GM23338 (cell line): ENCODE data around the gene IGF2BP3. TPM values are rescaled to one million over a fixed set of nuclear protein-coding genes. Genes with fewer than 3 reads are reported as not detected.
A peak's percentile ranks its signal among the peaks of the same experiment; 100 is the strongest.

Source experiments
- ATAC-seq: fragments of 200-7000 bp; cut with Tn5 transposase; 3 replicates; pipeline ENCODE4 v1.9.1; 2020
- DNase-seq: peaks from one replicate; pipeline ENCODE4 v3.0.0-alpha.2; 2015; ENCODE audit warnings: low spot score
- H2AFZ ChIP-seq: fragments of 200-600 bp; sonication (generic); 2 replicates; pipeline ENCODE4 v1.8.0; 2016; ENCODE audit warnings: antibody characterized with exemption, mild to moderate bottlenecking, moderate library complexity
- H3F3A ChIP-seq: fragments of 200-600 bp; sonication (generic); replicated peaks from 2 replicates; pipeline ENCODE4 v1.8.0; 2017; ENCODE audit warnings: antibody characterized with exemption, mixed run types, low read depth
- H3K27ac ChIP-seq: fragments of 200-600 bp; sonication (generic); 2 replicates; pipeline ENCODE4 v1.6.1; 2016; ENCODE audit warnings: low read depth
- H3K27me3 ChIP-seq: fragments of 200-600 bp; sonication (generic); 2 replicates; pipeline ENCODE4 v1.8.0; 2016; ENCODE audit warnings: mild to moderate bottlenecking, mixed run types, moderate library complexity; ENCODE audit not compliant: insufficient read depth
- H3K36me3 ChIP-seq: fragments of 200-600 bp; sonication (generic); 2 replicates; pipeline ENCODE4 v1.8.0; 2016; ENCODE audit warnings: mild to moderate bottlenecking; ENCODE audit not compliant: insufficient read depth
- H3K4me1 ChIP-seq: fragments of 200-600 bp; sonication (generic); 2 replicates; pipeline ENCODE4 v1.8.0; 2016; ENCODE audit warnings: mild to moderate bottlenecking, moderate library complexity; ENCODE audit not compliant: insufficient read depth
- H3K4me2 ChIP-seq: fragments of 200-600 bp; sonication (generic); 2 replicates; pipeline ENCODE4 v1.7.1; 2017; ENCODE audit warnings: mixed run types
- H3K4me3 ChIP-seq: fragments of 200-600 bp; sonication (generic); 2 replicates; pipeline ENCODE4 v1.6.1; 2016; ENCODE audit warnings: mixed run types
- H3K79me2 ChIP-seq: fragments of 200-600 bp; sonication (generic); replicated peaks from 2 replicates; pipeline ENCODE4 v1.8.0; 2017; ENCODE audit warnings: mild to moderate bottlenecking; ENCODE audit not compliant: insufficient read depth
- H3K9me2 ChIP-seq: fragments of 200-600 bp; sonication (generic); 2 replicates; pipeline ENCODE4 v1.8.0; 2017; ENCODE audit not compliant: insufficient read depth
- H4K20me1 ChIP-seq: fragments of 200-600 bp; sonication (generic); replicated peaks from 2 replicates; pipeline ENCODE4 v1.8.0; 2017; ENCODE audit warnings: mild to moderate bottlenecking; ENCODE audit not compliant: insufficient read depth
- H3K27ac Mint-ChIP-seq: 2 replicates; pipeline ENCODE4 v1.8.0; 2020; ENCODE audit warnings: inconsistent platforms, mild to moderate bottlenecking, moderate library complexity, mixed read lengths
- H3K27me3 Mint-ChIP-seq: 3 replicates; pipeline ENCODE4 v1.8.0; 2022; ENCODE audit warnings: low read depth, mild to moderate bottlenecking, moderate library complexity, mixed read lengths, inconsistent platforms; ENCODE audit not compliant: insufficient read depth, poor library complexity
- H3K36me3 Mint-ChIP-seq: 3 replicates; pipeline ENCODE4 v1.8.0; 2021; ENCODE audit warnings: low read depth, mild to moderate bottlenecking, inconsistent platforms, moderate library complexity, mixed read lengths
- H3K4me1 Mint-ChIP-seq: 3 replicates; pipeline ENCODE4 v1.8.0; 2020; ENCODE audit warnings: mild to moderate bottlenecking, inconsistent platforms, mixed read lengths
- H3K4me3 Mint-ChIP-seq: 3 replicates; pipeline ENCODE4 v1.8.0; 2021; ENCODE audit warnings: moderate library complexity, mild to moderate bottlenecking, inconsistent platforms, mixed read lengths
- H3K9me3 Mint-ChIP-seq: 3 replicates; pipeline ENCODE4 v1.8.0; 2020; ENCODE audit warnings: moderate library complexity, mild to moderate bottlenecking, inconsistent platforms, mixed read lengths
- CTCF ChIP-seq, 2 experiments: fragments of 200-600 bp in 1 of 2; sonication (generic) in 1 of 2; conservative IDR thresholded peaks; 2 replicates each; pipeline versions ENCODE4 v1.5.1 to v1.6.1; 2016 to 2017; ENCODE audit warnings: antibody characterized with exemption in 2 of 2, low read depth in 2 of 2, mild to moderate bottlenecking in 2 of 2, moderate library complexity in 1 of 2
- EZH2 ChIP-seq: fragments of 200-600 bp; sonication (generic); IDR thresholded peaks from one replicate; pipeline ENCODE4 v1.8.0; 2017; ENCODE audit warnings: antibody characterized with exemption, mild to moderate bottlenecking, low read depth; ENCODE audit not compliant: unreplicated experiment
- EZH2phosphoT487 ChIP-seq: fragments of 200-600 bp; sonication (generic); IDR thresholded peaks from one replicate; pipeline ENCODE4 v1.8.1; 2018; ENCODE audit warnings: antibody characterized with exemption; ENCODE audit not compliant: unreplicated experiment
- POLR2AphosphoS5 ChIP-seq: IDR thresholded peaks from 2 replicates; pipeline ENCODE4 v1.6.1; 2016; ENCODE audit warnings: antibody characterized with exemption, low read depth
- STAT1 ChIP-seq: IDR thresholded peaks from one replicate; pipeline ENCODE4 v1.6.1; 2016; ENCODE audit warnings: antibody characterized with exemption; ENCODE audit not compliant: unreplicated experiment
- ZNF331 ChIP-seq: fragments of 250-450 bp; sonication (Bioruptor Pico); IDR thresholded peaks from 2 replicates; pipeline ENCODE4 v1.5.0; 2020; ENCODE audit warnings: low read depth, mild to moderate bottlenecking, moderate library complexity
- ZNF462 ChIP-seq: fragments of 250-450 bp; sonication (Bioruptor Pico); IDR thresholded peaks from 2 replicates; pipeline ENCODE4 v1.5.0; 2020; ENCODE audit warnings: mild to moderate bottlenecking, moderate library complexity
- polyA plus RNA-seq: library from polyadenylated mRNA; unstranded; fragments of >200 nt; fragmentation: Nextera tagmentation; extraction: Ambion mirVana; gene quantifications from 2 replicates; pipeline ENCODE4 v1.2.1, GENCODE V29; 2016
- total RNA-seq: library from RNA; depleted of rRNA; stranded (reverse); fragments of >200 nt; shearing (Covaris generic); gene quantifications from 2 replicates; pipeline ENCODE4 v1.2.3, GENCODE V29; 2014
- TF ChIP-seq, protein P1 (sequence below): IDR thresholded peaks from 2 replicates; pipeline ENCODE4 v1.6.1; 2016; ENCODE audit warnings: antibody characterized with exemption

The IGF2BP3 gene
- total and polyA plus RNA-seq, 2 experiments from 2014 or later: 52.0 to 183 TPM

GRCh38 chr7:23438171-23438570, 32.1 kb downstream of the IGF2BP3 start:
- Mint-ChIP-seq H3K36me3 (peaks cover 35% of the 10 kb centered on the region; the same call in 2 of the 3 replicates), H3K4me3 (no peak overlapping the region), H3K4me1 (peaks cover 22% of the 10 kb centered on the region), H3K27ac (no peak overlapping the region), H3K27me3 (peaks cover 2% of the 10 kb centered on the region), H3K9me3 (no peaks in the 10 kb centered on the region)
- Histone ChIP-seq H2AFZ (no peak overlapping the region), H3K36me3 (no peaks in the 10 kb centered on the region), H3K79me2 (peaks cover 100% of the 10 kb centered on the region), H3K4me1 (peaks cover 12% of the 10 kb centered on the region), H3K4me3 (no peak overlapping the region), H3K9me2 (no peaks in the 10 kb centered on the region), H3K27ac (no peak overlapping the region; the same call in 1 of the 2 replicates), H3K27me3 (no peaks in the 10 kb centered on the region), H3K4me2 (no peak overlapping the region), H4K20me1 (peaks cover 76% of the 10 kb centered on the region), H3F3A (0 out of 2 replicates have a peak, but pooled peaks cover 3% of the 10 kb centered on the region)
- no peak for DNase-seq
- no peak for ATAC-seq
- TF ChIP-seq EZH2phosphoT487: no peak
- no peak for TF ChIP-seq ZNF331

DNA sequence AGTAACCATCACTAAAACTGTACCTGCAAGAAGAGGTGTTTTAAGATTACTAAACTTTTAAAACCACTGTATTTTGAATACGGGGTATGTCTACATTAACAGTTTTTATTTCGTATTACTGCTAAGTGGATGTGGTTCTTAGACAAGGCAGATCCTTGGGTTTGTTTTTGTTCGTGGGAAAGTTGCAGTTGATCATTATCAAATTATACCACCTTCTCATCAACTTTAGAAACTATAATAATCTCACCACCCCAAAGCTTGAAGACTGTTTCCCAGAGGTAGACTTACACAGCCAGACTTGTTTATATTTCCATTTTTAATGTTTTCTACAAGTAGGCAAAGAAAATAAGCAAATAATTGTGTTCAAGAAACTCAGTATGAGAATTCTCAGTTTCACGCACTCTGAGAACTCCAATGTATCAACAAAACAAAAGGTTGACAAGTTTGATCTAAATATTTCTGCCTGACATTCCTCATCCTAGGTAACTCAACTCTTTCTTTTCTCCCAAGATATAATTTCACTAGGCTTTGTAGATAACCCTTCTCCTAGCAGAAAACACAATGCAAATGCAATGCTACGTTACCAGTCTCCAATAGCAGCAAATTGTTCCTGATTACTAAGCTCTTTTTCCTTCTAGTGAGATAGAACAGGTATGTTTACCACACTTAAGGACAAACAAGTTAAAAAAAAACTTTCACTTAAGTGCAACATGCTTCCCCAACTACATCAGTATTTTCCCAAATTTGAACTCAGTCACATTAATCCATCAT, 36.0 kb downstream of the IGF2BP3 start:
- no peak overlapping the region for H3K4me2 ChIP-seq
- peaks cover 38% of the 10 kb centered on the region for H3K4me1 ChIP-seq
- H3F3A ChIP-seq: no peaks in the 10 kb centered on the region
- H3K9me2 ChIP-seq: no peaks in the 10 kb centered on the region
- no peak overlapping the region for H3K4me3 ChIP-seq
- ATAC-seq (no peak), DNase-seq (no peak)
- no peaks in the 10 kb centered on the region for H3K27me3 ChIP-seq
- peaks cover 100% of the 10 kb centered on the region for H3K79me2 ChIP-seq
- H3K4me1 Mint-ChIP-seq: peaks cover 49% of the 10 kb centered on the region
- peak overlapping the region; percentile 64 for H3K27ac ChIP-seq
- peak overlapping the region; percentile 52 for H3K27ac Mint-ChIP-seq
- H3K27me3 Mint-ChIP-seq: peaks cover 2% of the 10 kb centered on the region
- no peak overlapping the region for H2AFZ ChIP-seq
- H3K36me3 ChIP-seq: no peaks in the 10 kb centered on the region
- H4K20me1 ChIP-seq: peaks cover 67% of the 10 kb centered on the region
- no peaks in the 10 kb centered on the region for H3K9me3 Mint-ChIP-seq
- H3K36me3 Mint-ChIP-seq: peaks cover 11% of the 10 kb centered on the region
- H3K4me3 Mint-ChIP-seq: no peak overlapping the region
- TF ChIP-seq ZNF462 (CRISPR knock-in tag) (no peak), CTCF (conservative IDR thresholded peaks at IDR 0.05; ENCODE audit: low read depth in 2 of 2) (no peak), EZH2phosphoT487 (no peak), STAT1 (no peak), EZH2 (no peak), POLR2AphosphoS5 (no peak)
- TF ChIP-seq, protein P1, sequence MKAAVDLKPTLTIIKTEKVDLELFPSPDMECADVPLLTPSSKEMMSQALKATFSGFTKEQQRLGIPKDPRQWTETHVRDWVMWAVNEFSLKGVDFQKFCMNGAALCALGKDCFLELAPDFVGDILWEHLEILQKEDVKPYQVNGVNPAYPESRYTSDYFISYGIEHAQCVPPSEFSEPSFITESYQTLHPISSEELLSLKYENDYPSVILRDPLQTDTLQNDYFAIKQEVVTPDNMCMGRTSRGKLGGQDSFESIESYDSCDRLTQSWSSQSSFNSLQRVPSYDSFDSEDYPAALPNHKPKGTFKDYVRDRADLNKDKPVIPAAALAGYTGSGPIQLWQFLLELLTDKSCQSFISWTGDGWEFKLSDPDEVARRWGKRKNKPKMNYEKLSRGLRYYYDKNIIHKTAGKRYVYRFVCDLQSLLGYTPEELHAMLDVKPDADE: no peak
